HG03066 (cell line): ENCODE data around the gene FOSL1.

Source experiments
- ATAC-seq: cut with Tn5 transposase; IDR thresholded peaks from one replicate; pipeline ENCODE4 v1.9.1; 2021; ENCODE audit warnings: low read depth; ENCODE audit not compliant: unreplicated experiment

The FOSL1 gene

DNA sequence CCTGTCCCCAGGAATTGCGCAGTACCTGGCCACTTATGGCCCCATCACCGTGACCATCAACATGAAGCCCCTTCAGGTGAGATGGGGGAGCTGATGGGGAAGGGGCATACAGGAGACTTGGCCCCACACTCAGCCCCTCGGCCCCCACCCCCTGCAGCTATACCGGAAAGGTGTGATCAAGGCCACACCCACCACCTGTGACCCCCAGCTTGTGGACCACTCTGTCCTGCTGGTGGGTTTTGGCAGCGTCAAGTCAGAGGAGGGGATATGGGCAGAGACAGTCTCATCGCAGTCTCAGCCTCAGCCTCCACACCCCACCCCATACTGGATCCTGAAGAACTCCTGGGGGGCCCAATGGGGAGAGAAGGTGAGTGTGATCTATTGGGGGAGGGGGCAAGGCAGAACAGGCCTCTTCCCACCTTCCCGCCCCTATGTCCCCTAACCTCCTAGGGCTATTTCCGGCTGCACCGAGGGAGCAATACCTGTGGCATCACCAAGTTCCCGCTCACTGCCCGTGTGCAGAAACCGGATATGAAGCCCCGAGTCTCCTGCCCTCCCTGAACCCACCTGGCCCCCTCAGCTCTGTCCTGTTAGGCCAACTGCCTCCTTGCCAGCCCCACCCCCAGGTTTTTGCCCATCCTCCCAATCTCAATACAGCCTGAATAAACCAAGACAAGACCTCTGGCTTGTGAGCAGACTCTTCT is 17.0 kb downstream of the FOSL1 start:
- no peak for ATAC-seq

DNA sequence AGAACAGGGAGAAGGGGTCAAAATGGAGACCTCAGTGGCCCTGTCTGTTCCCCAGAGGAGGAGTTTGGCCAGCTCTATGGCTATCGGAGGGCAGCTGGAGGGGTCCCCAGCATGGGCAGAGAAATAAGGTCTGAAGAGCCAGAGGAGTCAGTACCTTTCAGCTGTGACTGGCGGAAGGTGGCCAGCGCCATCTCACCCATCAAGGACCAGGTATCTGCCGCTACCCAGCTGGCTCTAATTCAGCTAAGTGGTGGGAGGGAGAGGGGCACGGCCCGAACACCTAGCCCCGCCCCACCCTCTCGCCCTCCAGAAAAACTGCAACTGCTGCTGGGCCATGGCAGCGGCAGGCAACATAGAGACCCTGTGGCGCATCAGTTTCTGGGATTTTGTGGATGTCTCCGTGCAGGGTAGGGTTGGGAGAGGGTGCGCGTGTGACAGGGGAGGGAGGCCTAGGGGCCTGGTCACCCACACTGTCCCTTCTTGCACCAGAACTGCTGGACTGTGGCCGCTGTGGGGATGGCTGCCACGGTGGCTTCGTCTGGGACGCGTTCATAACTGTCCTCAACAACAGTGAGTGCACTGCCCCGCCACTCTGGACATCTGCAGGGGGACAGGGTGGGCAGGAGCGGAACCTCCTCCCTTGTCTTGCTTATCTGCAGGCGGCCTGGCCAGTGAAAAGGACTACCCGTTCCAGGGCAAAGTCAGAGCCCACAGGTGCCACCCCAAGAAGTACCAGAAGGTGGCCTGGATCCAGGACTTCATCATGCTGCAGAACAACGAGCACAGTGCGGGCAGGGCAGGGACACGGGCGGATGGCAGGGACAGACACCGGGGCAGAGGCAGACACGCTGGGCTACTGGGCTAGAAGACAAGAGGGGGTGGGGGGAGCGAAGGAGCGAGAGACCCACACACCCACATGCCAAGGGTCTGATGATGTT is 17.8 kb downstream of the FOSL1 start:
- ATAC-seq: no peak

DNA sequence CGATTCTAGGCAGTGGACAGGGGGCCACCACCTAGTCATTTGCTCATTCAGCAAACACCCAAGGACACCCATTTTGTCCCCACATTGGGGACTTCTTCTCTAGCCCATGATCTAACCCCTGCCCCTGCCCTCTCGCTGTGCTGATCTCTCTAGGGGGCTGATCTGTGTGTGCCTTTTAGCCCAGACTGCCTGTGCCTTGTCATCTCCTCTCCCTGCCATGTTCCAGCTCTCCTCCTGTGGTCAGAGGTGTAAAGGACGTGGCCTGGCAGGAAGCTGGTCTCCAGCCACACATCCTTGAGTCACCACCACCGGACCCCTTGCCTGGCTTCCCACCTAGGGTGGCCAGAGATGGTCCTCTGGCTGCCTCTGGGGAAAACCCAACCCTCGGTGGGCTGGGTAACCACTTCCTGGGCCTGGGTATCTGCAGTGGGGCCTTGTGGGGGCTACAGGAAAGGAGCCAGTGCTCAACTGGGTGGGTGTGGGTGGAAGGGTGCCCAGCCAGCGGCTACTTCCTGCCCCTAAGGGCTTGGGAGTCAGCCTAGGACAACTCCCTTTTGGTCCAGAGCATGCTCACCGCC is 19.3 kb downstream of the FOSL1 start:
- ATAC-seq: no peak

DNA sequence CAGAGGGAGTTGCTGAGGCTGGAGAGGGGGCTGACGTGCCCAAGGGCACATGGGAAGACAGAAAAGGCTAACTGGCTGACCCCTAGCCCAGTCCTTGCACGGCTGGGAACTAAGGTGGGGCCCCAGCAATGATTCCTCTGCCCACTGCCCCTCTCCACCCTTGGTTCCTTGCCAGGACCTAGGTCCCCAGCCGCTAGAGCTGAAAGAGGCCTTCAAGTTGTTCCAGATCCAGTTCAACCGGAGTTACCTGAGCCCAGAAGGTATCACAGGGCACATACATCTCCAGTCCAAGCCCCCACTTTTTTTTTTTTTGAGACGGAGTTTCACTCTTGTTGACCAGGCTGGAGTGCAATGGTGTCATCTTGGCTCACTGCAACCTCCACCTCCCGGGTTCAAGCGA is 20.2 kb downstream of the FOSL1 start:
- ATAC-seq: no peak

DNA sequence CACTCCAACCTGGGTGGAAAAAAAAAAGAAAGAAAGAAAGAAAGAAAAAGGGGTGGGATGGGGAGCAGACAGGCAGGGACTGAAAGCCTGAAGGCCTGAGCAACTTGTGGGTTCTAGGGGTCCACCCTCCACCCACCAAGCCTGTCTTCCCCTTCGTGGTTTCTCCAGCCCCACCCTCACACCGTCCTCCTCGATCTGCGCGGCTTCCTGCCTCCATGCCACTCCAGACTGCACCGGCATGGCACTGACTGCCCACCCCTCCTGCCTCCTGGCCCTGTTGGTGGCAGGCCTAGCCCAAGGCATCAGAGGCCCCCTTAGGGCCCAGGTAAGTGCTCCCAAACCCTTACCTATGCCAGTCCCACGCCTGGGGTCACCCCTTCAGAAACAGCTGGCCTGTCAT is 20.6 kb downstream of the FOSL1 start, which contains the start of gene CTSW:
TSS of gene CTSW (plus strand) at position 221 of the 400 bp plus-strand sequence. CDS start at position 239, 18 bp downstream.
- ATAC-seq: no peak

DNA sequence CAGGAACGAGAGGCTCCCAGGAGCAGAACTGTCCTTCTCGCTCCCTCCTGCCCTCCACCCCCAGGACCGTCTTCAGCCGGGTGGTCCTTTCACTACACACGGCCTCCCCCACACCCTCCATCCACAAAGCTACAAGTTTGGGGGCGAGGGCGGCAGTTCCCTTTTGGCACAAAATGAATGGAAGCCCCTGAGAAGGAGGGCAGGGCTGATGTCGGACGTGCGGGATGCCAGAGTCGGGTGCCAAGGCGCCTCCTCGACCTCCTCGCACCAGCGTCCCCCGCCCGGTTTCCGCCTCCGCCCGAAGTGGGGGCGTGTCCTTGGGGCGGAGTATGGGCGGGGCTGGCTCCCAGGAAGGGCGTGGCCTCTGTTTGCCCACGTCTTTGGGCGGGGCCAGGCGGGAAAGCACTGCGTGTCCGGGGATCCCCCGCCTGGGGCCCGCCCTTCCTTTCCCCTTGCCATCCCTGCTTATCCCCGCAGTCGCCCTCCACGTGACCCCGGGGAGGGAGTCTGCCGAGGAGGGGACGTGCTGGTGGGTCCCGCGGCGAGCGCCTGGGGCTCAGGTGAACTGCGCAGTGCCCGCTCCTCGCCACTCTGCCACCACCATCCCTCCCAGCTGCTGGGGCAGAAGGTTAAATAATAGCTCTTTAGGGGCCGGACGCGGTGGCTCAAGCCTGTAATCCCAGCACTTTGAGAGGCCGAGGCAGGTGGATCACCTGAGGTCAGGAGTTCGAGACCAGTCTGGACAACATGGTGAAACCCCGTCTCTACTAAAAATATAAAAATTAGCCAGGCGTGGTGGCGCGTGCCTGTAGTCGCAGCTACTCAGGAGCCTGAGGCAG is 26.7 kb downstream of the FOSL1 start:
- peak; percentile 65 for ATAC-seq

DNA sequence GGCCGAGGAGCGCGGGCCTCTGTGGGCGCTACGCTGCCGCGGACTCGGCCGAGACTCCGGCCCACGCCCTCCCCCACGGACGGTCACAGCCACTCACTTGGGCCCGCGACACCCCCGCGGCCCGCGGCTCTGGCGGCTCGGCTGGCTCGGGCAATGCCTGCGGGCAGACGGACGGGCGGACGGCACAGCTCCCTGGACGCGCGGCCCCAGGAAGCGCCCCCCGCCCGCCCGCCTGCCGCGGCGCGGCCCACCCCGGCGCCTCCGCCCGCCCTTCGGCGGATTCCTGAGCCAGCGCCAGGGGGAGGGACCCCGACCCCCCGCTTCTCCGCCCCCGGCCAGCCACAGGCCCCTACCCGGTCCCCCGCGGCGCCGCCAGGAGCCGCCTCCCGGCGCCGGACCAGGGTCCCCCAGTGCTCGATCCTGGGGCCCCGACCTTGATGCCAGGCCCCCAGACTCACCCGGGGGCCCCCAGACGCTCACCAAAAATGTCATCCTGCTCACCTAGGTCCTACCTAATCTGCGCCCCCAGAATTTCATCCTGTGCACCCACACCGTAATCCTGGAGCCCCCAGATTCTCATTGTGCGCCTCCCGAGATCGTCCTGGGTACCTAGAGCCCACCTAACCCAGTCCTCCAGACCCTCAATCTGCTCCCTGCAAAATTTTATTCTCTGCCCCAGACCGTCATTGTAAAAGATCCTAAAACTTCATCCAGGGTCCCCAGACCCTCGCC is 27.4 kb downstream of the FOSL1 start, which contains the start of gene EFEMP2:
TSS of gene EFEMP2 (minus strand) at position 215 of the 732 bp plus-strand sequence. CDS start 446 bp downstream, outside the sequence.
- ATAC-seq: no peak

DNA sequence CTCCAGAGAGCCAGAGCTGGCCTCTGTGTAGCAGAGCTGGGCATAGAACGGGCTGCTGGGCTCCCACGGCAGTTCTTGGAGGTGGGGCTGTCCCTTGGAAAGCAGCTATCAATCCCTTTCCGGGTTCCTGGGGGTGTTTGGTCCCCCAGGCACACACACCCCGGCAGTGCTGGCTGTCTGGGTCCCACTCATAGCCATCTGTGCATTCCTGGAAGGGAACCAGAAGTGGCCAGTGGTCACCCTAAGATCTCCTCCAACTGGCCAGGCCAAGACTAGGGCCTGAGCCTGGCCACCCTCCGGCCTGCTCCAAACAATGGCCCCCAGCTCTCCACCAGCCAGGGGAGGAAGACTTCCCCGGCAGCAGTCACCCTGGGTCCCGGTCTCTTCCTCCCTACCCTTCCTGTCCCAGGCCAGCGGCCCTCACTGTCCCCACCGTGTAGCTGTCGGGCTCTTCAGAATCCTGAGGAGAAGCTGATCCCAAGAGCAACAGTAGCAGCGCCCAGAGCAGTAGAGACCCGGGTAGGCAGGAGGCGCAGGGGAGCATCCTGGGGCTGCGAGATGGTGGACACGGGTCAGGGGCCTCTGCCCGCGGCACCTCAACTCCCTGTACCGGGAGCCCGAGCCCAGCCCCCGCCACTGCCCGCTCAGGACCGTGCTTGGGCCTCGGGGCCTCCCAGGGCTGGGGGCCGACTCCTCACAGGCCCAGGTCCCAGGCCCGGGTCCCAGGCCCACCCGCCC is 28.2 kb downstream of the FOSL1 start:
- ATAC-seq: no peak

DNA sequence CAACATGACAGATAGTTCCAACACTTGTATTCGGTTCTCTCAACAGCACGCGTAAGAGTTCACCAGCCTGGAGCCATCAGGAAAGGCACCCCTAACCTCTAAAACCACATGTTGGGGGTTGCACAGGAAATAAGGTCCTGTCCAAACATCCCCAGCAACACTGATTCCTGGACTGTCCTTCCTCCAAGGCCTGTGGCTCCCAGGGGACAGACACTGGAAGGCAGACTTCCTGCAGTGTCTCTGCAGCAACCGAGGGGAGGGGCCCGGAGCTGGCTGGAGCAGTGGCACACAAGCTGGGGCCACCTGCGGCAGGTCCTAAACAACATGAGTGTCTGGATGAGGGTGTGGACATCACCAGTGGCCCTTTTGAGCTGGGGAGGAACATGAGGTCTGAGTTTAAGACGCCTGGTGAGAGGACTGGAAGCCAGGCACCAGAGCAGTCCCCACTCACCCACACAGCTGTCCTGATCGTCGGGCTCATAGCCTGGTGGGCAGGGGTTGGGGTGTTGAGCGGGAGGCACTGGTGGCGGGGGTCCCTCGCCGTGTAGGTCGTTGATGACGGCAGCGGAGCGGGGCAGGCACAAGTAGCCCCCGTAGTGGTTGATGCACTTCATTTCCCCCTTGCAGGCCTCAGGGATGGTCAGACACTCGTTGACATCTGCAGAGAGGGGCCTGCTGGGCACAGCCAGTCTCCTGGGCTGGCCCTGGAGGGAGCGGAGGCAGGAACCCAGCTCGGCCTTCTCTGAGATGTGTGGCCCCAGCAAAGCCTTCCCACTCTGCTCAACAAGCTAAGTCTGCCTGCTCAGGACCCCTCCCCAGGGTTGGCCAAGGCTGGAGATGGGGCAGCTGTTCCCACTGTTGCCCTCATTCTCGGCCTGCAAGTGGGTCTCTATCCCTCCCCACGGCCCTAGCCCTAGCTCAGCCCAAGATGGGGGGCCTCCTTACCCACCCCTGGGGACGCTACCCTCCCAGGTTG is 29.2 kb downstream of the FOSL1 start:
- no peak for ATAC-seq

DNA sequence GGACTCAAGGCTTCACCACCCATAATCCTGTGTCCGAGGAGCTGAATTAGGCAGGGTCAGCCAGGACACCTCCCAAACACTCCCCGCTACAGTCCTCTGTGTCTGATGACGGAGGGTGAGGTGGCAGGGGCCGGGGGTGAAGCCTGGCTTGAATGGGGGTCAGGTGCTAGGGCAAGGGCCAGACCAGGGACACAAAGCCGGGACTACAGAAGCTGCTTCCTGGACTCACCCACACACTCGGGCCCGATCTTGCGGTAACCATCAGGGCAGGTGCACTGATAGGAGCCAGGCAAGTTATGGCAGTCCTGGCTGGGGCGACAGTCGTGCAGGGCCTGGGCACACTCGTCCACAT is 29.9 kb downstream of the FOSL1 start:
- ATAC-seq: no peak

DNA sequence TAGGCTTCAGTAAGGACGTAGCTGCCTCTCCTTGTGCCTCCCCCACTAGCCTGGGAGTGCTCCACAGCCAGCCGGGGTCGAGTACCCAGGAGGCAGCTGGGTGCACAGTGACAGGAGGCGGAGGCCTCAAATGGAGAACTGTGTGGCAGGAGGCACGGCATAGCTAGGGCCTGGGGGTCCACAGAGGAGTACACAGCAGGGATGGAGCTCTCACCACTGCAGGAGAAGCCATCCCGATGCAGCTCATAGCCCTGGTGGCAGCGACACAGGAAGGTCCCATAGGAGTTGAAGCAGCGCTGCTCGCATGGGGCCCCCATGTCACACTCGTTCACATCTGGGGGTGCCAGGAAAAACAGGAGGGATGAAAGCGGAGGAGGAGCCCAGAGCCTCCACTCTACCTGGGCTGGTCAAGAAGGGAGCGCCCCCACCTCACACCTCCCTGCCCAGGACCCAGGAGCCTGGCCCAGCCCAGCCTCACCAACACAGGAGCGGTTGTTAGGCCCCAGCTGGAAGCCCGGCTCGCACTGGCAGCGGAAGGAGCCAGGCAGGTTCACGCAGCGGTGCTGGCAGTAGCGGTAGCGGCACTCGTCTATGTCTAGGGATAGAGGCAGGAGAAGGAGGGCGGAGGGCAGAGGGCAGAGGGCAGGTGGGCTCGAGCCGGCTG is 30.4 kb downstream of the FOSL1 start:
- no peak for ATAC-seq

DNA sequence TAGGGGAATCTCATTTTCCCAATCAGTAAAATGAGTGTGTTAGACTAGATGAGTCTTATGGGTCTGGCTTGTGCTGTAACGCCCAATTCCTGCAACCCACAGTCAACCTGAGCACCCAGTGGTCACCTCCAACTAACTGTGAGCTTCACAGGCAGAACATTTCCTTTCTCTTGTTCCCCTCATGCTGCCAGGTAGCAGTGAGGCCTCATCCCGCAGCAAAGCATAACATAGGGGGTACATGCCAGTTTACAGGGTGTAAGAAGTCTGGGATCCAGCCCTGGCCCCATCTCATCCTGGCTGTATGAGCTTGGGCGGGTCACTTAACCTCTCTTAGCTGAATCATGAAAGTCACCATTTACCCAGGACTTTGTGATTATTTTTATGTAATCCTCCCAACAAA is 31.3 kb downstream of the FOSL1 start:
- ATAC-seq: no peak

DNA sequence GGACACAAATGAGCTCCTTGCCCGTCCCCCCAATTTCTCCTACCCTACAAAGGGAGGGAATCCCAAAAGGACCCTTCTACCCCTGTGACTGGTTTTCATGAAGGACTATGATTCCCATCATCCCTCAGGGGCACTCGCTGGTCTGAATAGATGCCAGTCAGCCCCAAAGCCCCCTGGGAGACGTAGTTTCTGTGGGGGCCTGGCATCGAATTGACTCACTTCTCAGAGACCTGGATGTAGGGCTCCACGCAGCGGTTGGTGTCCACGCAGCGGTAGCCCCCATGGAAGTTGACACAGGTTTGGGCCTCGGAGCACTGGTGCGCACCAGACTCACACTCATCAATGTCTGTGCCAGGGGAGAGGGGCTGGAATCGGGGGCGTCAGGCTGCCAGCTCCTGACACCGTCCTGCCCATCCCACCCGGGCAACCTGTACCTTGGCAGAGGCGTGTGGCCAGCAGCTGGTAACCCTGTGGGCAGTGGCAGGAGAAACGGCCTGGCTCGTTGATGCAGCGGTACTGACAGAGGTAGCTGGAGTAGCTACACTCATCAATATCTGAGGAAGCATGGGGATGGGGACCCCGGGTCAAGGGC is 32.0 kb downstream of the FOSL1 start:
- ATAC-seq: no peak

DNA sequence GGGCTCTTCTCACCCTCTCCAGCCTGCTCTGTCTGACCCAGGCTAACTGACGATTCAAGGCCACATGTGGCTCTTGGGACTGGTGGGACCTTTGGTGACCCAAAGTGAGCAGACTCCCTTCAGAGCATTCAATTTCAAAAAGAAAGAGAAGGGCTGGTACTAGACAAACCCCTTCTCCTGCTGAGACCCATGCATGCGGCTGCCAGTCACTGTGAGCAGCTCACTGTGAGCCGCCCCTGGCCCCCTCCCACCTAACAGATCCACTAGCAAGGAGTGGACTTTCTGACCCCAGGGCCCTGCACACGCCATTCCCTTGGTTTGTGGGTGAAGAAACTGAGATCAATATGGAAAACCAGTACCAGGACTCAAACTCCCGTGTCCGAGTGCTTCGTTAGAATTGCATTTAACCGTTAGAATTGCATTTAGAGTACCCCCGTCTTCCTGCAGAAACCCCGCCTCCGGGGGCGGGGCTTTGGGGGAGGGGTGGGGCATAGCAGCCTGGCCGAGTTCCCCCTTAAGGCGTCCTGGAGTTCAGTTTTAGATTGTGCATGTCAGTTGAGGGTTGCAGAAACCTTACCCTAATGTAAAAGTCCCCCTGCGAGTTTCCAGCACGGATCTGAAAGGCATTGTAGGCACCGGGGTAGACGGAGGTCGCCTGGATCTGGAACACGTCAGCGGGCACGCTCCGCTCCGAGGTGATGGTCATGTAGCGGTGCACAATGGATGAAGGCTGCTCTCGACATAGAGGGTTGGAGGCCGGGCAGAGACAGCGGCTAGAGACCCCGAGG is 32.7 kb downstream of the FOSL1 start:
- ATAC-seq: no peak

DNA sequence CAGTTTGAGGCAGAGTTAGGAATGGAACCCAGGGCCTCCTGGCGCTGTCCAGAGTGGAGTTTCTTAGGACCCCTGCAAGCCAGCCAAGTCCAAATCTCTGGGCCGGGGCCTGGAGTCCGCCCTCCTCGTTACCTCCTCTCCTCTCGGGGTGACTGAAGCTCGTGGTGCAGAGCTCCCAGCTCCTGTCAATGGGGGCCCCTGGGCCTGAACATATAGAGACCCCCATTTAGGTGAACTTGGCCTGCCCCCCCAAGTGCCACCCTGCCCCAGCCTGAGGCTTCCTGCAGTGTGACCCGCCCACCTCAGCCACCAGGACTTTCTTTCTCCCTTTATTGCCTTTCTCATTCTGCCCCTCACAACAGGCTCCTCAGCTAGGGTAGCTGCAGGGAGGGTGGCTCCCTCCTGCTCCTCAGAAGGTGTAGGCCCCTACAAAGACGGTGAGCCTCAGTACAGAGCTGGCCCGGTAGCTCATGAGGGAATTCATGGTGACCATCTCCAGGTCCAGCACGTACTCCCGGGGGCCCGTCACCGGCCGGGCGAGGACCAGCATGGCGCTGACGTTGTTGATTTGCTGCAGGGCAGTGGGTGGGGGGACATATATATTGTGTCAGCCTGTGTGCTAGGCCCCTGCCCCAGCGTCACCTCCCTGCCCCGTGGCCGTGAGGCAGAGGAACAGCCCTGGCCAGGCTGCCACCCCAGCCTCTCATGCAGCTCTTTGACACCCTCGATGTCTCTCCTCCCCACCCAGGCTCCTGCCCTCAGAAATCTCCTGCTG is 33.5 kb downstream of the FOSL1 start:
- ATAC-seq: no peak
